Endothelial cell of umbilical vein (primary cell): ENCODE results near the gene DMRTC2. TPM values are rescaled to one million over a fixed set of nuclear protein-coding genes. Genes with fewer than 3 reads are reported as not detected.

Source experiments
- BruUV-seq: library from RNA; stranded (reverse); fragments of 400-500 nt; replicated peaks from 2 replicates; lab custom pipeline; 2021; lab: Mats Ljungman, UMichigan
- CTCF ChIA-PET: fragments of 300-600, 350-600 bp; sonication (Branson Sonifier 250); formaldehyde crosslinking; loops from one replicate; lab custom pipeline; 2021; ENCODE audit warnings: antibody characterized with exemption, inconsistent platforms; lab: Charles Lee
- POLR2A ChIA-PET: fragments of 300-600, 350-600 bp; sonication (Branson Sonifier 250); formaldehyde crosslinking; loops from one replicate; lab custom pipeline; 2021; ENCODE audit warnings: antibody characterized with exemption, inconsistent platforms; lab: Charles Lee
- DNase-seq: peaks from one replicate; pipeline ENCODE4 v3.0.0-alpha.2; 2011; ENCODE audit warnings: low read depth, low spot score
- FAIRE-seq: peaks from 2 replicates; lab custom pipeline; 2011; peaks lifted over from hg19 to GRCh38; lab: Jason Lieb, UNC
- H2AFZ ChIP-seq: 2 replicates; pipeline ENCODE4 v1.6.0; 2012; ENCODE audit warnings: low read depth, low read length, control low read depth, inconsistent platforms
- H3K27ac ChIP-seq: 2 replicates; pipeline ENCODE4 v1.5.1; 2011; ENCODE audit warnings: low read depth, mild to moderate bottlenecking, control low read depth, low read length, moderate library complexity; ENCODE audit not compliant: insufficient read depth
- H3K27me3 ChIP-seq, 2 experiments: 2 replicates each; pipeline versions ENCODE4 v1.6.0 to v1.6.1; 2011; ENCODE audit warnings: low read length in 2 of 2, mixed read lengths in 1 of 2; ENCODE audit not compliant: control insufficient read depth in 2 of 2, insufficient read depth in 2 of 2
- H3K36me3 ChIP-seq, 2 experiments: 2 replicates in 1 of 2; 3 replicates in 1 of 2; pipeline ENCODE4 v1.5.1; 2011; ENCODE audit warnings: low read length in 2 of 2, mild to moderate bottlenecking in 1 of 2, moderate library complexity in 1 of 2; ENCODE audit not compliant: control insufficient read depth in 2 of 2, insufficient read depth in 2 of 2; ENCODE audit errors: extremely low read depth in 1 of 2
- H3K4me1 ChIP-seq: 3 replicates; pipeline ENCODE4 v1.5.1; 2011; ENCODE audit warnings: mild to moderate bottlenecking, low read length; ENCODE audit not compliant: control insufficient read depth, insufficient read depth; ENCODE audit errors: extremely low read depth
- H3K4me2 ChIP-seq: 2 replicates; pipeline ENCODE4 v1.6.1; 2011; ENCODE audit warnings: low read length, control low read depth, mixed read lengths; ENCODE audit not compliant: insufficient read depth
- H3K4me3 ChIP-seq, 3 experiments: fragments of 200-600 bp in 1 of 3; sonication (generic), shearing (Covaris generic) in 1 of 3; replicated peaks in 1 of 3; 2 replicates each; pipeline ENCODE4 v1.5.1; 2011 to 2016; ENCODE audit warnings: control low read depth in 3 of 3, low read length in 3 of 3, mild to moderate bottlenecking in 2 of 3, inconsistent platforms in 1 of 3, low read depth in 1 of 3, moderate library complexity in 1 of 3; ENCODE audit not compliant: insufficient read depth in 1 of 3
- H3K79me2 ChIP-seq: 2 replicates; pipeline ENCODE4 v1.6.0; 2012; ENCODE audit warnings: low read length, inconsistent platforms; ENCODE audit not compliant: control insufficient read depth, insufficient read depth
- H3K9ac ChIP-seq: replicated peaks from 2 replicates; pipeline ENCODE3; 2011; ENCODE audit warnings: low read length, control low read depth; ENCODE audit not compliant: insufficient read depth; ENCODE audit errors: extremely low read depth
- H3K9me1 ChIP-seq: replicated peaks from 3 replicates; pipeline ENCODE4 v1.6.0; 2011; ENCODE audit warnings: mild to moderate bottlenecking, low read length; ENCODE audit not compliant: control insufficient read depth, insufficient read depth; ENCODE audit errors: extremely low read depth
- H3K9me3 ChIP-seq: replicated peaks from 2 replicates; pipeline ENCODE4 v1.5.1; 2012; ENCODE audit warnings: low read length, inconsistent platforms; ENCODE audit not compliant: control insufficient read depth, insufficient read depth
- H4K20me1 ChIP-seq: replicated peaks from 2 replicates; pipeline ENCODE3; 2011; ENCODE audit warnings: mild to moderate bottlenecking, low read length; ENCODE audit not compliant: control insufficient read depth, insufficient read depth; ENCODE audit errors: extremely low read depth
- EZH2 ChIP-seq: IDR thresholded peaks from 2 replicates; pipeline ENCODE4 v1.6.1; 2012; ENCODE audit warnings: borderline replicate concordance, low read depth, mild to moderate bottlenecking, moderate library complexity, low read length, inconsistent platforms; ENCODE audit not compliant: severe bottlenecking
- FOS ChIP-seq: IDR thresholded peaks from 2 replicates; pipeline ENCODE4 v1.6.1; 2011; ENCODE audit warnings: mild to moderate bottlenecking, low read length, moderate library complexity, borderline replicate concordance; ENCODE audit not compliant: insufficient read depth
- GATA2 ChIP-seq: IDR thresholded peaks from 2 replicates; pipeline ENCODE4 v1.7.0; 2011; ENCODE audit warnings: low read depth, mild to moderate bottlenecking, moderate library complexity, mixed read lengths, low read length; ENCODE audit not compliant: insufficient read length, insufficient read depth
- MAX ChIP-seq: IDR thresholded peaks from 2 replicates; pipeline ENCODE4 v1.6.1; 2011; ENCODE audit not compliant: insufficient read depth, insufficient read length
- MYC ChIP-seq: IDR thresholded peaks from one replicate; pipeline ENCODE4 v1.6.1; 2011; ENCODE audit warnings: mild to moderate bottlenecking, low read depth, low read length
- POLR2AphosphoS5 ChIP-seq: IDR thresholded peaks from 2 replicates; pipeline ENCODE4 v1.6.1; 2012; ENCODE audit warnings: low read depth, mild to moderate bottlenecking, control low read depth, low read length, moderate library complexity; ENCODE audit not compliant: insufficient read depth
- dilution Hi-C: fragments of 300-500 bp; cut with MboI; formaldehyde crosslinking; loops from one replicate; pipeline ENCODE4 v1.15.0; 2019; ENCODE audit warnings: low sequenced_read_pairs; ENCODE audit not compliant: extremely low pct_ligation_motif_present
- intact Hi-C: fragments of 100-400 bp; cut with micrococcal nuclease; formaldehyde crosslinking; loops from one replicate; pipeline ENCODE4 v1.10.0; 2022
- polyA plus RNA-seq, 4 experiments: library from polyadenylated mRNA; depleted of rRNA in 3 of 4; stranded (reverse) in 3 of 4; unstranded in 1 of 4; fragments of >200 nt; gene quantifications; 2 replicates each; pipeline versions ENCODE4 v1.2.1 to v1.2.3, GENCODE V29; 2011 to 2012; ENCODE audit warnings: missing spikeins in 1 of 4
- total RNA-seq: library from RNA; stranded (reverse); gene quantifications from 2 replicates; pipeline ENCODE4 v1.2.3, GENCODE V29; 2021
- TF ChIP-seq, protein P1 (sequence below), 2 donors: IDR thresholded peaks; 1 replicate in 1 of 2; 2 replicates in 1 of 2; pipeline ENCODE4 v1.5.1; 2011; ENCODE audit warnings: low read length in 2 of 2, mild to moderate bottlenecking in 2 of 2, moderate library complexity in 2 of 2, control low read depth in 1 of 2, inconsistent platforms in 1 of 2, low read depth in 1 of 2; ENCODE audit not compliant: insufficient read depth in 1 of 2; ENCODE audit errors: extremely low read depth in 1 of 2

Gene DMRTC2
- total and polyA plus RNA-seq, 2 donors (not counting 3 experiments of a cell fraction or from before 2014, with no cell fraction given), result not detected

DNA sequence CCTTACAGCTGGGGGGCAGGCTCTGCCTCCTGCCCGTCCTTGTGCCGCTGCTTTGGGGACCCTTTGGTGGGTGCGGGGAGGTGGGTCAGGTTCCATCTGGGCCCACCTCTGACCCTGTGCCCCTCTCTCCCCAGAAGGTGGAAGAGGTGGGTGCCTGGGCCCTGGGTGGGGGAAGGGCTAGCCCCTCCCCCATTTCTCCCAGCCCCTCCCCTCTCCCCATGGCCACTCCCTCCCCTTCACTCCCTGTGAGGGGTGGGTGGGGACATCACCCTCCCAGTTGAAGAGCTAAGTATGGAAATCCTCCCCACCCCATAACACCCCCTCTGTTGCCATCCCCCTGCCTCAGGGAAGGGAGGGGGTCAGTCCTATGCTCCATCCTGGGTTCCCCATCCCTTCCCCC lies 52.3 kb downstream of the DMRTC2 start:
- H3K4me3 ChIP-seq, result no peak overlapping the region
- BruUV-seq, result no TSS peak
- ChIA-PET CTCF (no interaction called here), POLR2A (no interaction called here)
- no peak for TF ChIP-seq MAX
- TF ChIP-seq, protein P1, sequence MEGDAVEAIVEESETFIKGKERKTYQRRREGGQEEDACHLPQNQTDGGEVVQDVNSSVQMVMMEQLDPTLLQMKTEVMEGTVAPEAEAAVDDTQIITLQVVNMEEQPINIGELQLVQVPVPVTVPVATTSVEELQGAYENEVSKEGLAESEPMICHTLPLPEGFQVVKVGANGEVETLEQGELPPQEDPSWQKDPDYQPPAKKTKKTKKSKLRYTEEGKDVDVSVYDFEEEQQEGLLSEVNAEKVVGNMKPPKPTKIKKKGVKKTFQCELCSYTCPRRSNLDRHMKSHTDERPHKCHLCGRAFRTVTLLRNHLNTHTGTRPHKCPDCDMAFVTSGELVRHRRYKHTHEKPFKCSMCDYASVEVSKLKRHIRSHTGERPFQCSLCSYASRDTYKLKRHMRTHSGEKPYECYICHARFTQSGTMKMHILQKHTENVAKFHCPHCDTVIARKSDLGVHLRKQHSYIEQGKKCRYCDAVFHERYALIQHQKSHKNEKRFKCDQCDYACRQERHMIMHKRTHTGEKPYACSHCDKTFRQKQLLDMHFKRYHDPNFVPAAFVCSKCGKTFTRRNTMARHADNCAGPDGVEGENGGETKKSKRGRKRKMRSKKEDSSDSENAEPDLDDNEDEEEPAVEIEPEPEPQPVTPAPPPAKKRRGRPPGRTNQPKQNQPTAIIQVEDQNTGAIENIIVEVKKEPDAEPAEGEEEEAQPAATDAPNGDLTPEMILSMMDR (IDR thresholded peaks at IDR 0.05; ENCODE audit: extremely low read depth in 1 of 2, insufficient read depth in 1 of 2, low read depth in 1 of 2, low read length in 2 of 2), result no peak
- TF ChIP-seq POLR2AphosphoS5, result no peak
- TF ChIP-seq MYC, result no peak
- TF ChIP-seq EZH2, result no peak
- no peak for TF ChIP-seq FOS
- TF ChIP-seq GATA2, result no peak
- no peaks in the 10 kb centered on the region for H3K27me3 ChIP-seq
- no peaks in the 10 kb centered on the region for H3K4me1 ChIP-seq
- no peak for FAIRE-seq
- H3K4me2 ChIP-seq, result no peak overlapping the region
- H3K27ac ChIP-seq, result no peak overlapping the region
- intact Hi-C loops (no loop called here), dilution Hi-C loops (no loop called here)
- H3K9me3 ChIP-seq, result no peaks in the 10 kb centered on the region
- no peak overlapping the region for H2AFZ ChIP-seq
- H4K20me1 ChIP-seq, result no peaks in the 10 kb centered on the region
- H3K9me1 ChIP-seq, result no peaks in the 10 kb centered on the region
- DNase-seq, result no peak
- peaks cover 6 to 43% of the 10 kb centered on the region in 2 experiments for H3K36me3 ChIP-seq
- H3K9ac ChIP-seq, result no peak overlapping the region
- no peaks in the 10 kb centered on the region for H3K79me2 ChIP-seq
